ENCODE data around the gene COL13A1.

Gene COL13A1

DNA sequence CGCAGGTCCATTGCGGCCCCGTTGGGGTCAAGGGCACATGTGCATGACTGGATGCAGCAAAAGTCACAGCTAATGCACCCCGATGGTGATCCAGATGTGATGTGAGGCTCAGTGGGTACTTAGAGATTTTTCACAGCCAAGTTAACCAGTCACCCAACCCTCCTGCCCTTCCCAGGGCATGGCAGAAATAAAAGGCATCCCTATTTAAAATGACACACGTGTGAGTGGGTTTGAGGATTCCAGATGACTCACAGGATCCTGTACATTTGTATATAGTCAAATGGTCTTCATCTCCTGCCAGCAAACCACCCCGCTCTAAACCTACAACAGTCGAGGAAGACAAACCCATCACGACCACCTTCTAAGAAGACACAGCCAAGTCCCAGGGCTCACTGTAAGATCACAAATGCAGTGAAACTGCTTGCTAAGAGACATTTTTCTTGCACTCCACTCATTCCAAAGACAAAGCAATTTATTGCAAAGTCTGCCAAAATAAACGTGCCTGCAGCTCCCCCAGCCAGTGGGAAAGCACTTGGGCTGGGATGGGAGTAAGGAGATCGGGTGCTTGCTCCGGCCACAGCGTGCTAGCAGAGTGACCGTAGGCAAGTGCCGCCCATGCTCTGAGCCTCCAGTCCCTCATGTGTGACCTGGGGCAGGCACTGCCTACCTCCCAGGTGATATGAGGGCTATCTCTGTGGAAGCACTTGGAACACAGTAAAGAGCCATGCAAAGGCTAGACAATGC is 164.4 kb downstream of the COL13A1 start:
- no peak for DNase-seq (ENCODE audit: low spot score)
- ChIA-PET CTCF (interaction anchor here (0.5 kb wide), 2 partner anchors 8 to 180 kb away, joined by 3 read pairs; no protein-coding TSS in a partner anchor), POLR2A (ENCODE audit: low non-redundant PET) (no interaction called here)
- no peak overlapping the region for H3K27ac ChIP-seq
- TF ChIP-seq, protein P1, sequence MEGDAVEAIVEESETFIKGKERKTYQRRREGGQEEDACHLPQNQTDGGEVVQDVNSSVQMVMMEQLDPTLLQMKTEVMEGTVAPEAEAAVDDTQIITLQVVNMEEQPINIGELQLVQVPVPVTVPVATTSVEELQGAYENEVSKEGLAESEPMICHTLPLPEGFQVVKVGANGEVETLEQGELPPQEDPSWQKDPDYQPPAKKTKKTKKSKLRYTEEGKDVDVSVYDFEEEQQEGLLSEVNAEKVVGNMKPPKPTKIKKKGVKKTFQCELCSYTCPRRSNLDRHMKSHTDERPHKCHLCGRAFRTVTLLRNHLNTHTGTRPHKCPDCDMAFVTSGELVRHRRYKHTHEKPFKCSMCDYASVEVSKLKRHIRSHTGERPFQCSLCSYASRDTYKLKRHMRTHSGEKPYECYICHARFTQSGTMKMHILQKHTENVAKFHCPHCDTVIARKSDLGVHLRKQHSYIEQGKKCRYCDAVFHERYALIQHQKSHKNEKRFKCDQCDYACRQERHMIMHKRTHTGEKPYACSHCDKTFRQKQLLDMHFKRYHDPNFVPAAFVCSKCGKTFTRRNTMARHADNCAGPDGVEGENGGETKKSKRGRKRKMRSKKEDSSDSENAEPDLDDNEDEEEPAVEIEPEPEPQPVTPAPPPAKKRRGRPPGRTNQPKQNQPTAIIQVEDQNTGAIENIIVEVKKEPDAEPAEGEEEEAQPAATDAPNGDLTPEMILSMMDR (conservative IDR thresholded peaks at IDR 0.05; ENCODE audit: low read depth), result no peak

DNA sequence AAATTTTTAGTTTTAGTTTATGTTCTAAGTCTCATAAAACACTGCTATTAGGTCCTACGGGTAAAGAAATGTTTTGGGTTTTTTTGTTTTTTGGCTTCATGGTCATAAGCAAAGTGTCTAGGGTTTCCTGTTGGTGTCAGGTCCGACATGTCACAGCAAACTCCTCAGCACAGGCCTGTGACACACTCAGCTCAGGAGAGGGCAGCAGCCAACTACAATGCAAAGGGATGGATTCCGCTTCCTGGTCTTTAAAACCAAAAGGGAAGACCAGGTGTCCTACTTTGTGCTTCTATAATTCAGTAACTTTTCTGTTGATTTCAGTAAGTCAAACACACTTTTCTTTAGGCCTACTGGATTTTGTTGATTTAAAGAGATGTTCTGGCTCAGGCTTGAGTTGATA is 167.1 kb downstream of the COL13A1 start:
- CTCF ChIA-PET, result interaction anchor here (0.6 kb wide), 1 partner anchor 84 kb away, joined by 5 read pairs; no protein-coding TSS in a partner anchor
- DNase-seq (ENCODE audit: low spot score), result no peak
- TF ChIP-seq, protein P1 (conservative IDR thresholded peaks at IDR 0.05; ENCODE audit: low read depth), result no peak
- POLR2A ChIA-PET (ENCODE audit: low non-redundant PET), result interaction anchor here (0.6 kb wide), 1 partner anchor 96 kb away, joined by 3 read pairs; no protein-coding TSS in a partner anchor
- no peak overlapping the region for H3K27ac ChIP-seq

DNA sequence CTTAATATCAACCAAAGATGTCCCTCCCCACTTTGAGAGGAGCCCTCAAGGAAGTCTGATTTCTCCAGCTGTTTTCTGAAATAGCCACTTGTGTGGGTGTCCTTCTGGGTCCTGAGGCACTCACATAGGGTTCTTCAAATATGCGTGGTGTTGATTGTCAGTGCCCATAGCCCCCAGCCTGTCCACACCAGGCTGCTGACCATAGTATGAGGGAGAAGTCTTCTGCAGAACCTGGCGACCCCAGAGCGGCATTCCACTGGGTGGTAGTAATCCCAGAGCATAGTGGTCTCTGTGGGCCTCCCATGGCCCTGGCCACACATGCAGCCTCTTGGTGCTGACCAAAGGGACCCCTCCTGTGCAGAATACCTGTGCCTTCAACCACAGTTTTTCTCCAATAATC is 168.3 kb downstream of the COL13A1 start:
- POLR2A ChIA-PET (ENCODE audit: low non-redundant PET), result no interaction called here
- CTCF ChIA-PET, result interaction anchor here (0.6 to 1.7 kb wide), 2 partner anchors 11 to 102 kb away, joined by 3 to 5 read pairs; no protein-coding TSS in a partner anchor
- DNase-seq (ENCODE audit: low spot score), result no peak
- TF ChIP-seq, protein P1 (conservative IDR thresholded peaks at IDR 0.05; ENCODE audit: low read depth), result no peak
- H3K27ac ChIP-seq, result no peak overlapping the region

DNA sequence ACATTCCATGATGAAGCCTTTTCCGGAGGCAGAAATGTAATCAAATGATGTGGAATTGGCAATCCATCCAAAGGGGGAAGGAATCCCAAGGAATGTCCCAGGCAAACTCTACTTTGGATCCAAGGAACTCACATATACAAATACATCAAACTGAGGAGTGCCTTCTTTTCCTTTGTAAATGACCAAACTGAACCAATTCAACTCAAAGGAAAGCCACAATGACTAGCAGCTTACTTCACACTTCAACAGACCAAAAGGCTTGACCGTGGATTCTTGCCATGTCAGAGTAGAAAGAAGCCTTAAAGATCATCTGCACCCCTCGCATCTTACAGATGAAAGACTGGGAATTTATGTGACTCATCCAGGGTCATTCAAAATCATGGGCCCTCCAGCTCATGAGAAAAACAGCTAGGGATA is 171.3 kb downstream of the COL13A1 start:
- no peak for DNase-seq (ENCODE audit: low spot score)
- H3K27ac ChIP-seq, result no peak overlapping the region
- TF ChIP-seq, protein P1 (conservative IDR thresholded peaks at IDR 0.05; ENCODE audit: low read depth), result no peak
- ChIA-PET CTCF (interaction anchor here (0.6 to 2.7 kb wide), 4 partner anchors 14 to 483 kb away, joined by 3 to 9 read pairs (median 5); no protein-coding TSS in a partner anchor), POLR2A (ENCODE audit: low non-redundant PET) (no interaction called here)

DNA sequence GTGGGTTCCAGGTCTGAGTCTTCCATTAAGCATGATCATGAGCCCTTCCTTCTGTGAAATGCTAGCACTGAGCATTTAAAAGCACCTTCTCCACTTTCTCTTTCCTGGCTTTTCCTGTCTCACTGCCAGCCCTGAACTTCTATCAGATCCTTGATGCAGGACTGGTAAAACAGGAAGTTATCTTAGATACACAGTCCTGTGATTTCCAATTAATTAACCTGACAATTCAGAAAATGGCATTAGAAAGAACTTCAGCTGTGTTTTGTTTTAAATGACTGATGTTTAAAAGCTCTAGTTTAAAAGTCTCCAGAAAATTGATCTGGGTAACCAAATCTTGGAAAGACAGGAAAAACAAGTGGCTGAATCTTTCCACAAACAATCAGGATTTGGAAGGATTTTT is 172.0 kb downstream of the COL13A1 start:
- CTCF ChIA-PET, result interaction anchor here (0.6 to 2.7 kb wide), 2 partner anchors 15 to 482 kb away, joined by 3 to 9 read pairs; no protein-coding TSS in a partner anchor
- H3K27ac ChIP-seq, result no peak overlapping the region
- POLR2A ChIA-PET (ENCODE audit: low non-redundant PET), result no interaction called here
- no peak for DNase-seq (ENCODE audit: low spot score)
- TF ChIP-seq, protein P1 (conservative IDR thresholded peaks at IDR 0.05; ENCODE audit: low read depth), result no peak

DNA sequence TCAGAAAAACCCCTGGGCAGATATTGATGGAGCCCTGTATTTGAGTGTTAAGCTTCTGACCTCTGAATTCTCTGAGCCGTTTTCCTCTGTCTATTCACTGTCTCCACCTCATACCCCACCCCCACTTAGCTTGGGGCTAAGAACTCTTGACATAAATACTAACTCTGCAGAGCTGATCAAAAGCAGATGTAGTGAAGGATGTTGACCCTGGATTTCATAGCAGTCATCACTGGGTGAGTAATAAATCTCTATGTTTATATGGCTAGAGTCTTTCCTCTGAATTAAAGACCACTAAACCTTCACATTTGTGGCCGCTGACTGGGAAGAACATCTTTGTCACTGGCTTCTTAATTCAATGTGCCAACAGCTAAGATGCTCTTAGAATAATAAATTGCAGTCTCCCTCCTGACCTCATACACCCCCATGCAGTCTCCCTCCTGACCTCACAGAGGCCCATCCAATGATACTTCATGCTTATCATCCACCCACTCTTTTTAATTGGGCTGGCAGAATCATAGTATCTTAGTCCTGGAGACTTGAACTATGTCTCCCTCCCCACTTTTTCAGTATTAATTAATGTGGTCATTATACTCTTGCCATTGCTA is 172.9 kb downstream of the COL13A1 start:
- ChIA-PET CTCF (interaction anchor here (1.0 to 2.7 kb wide), 3 partner anchors 16 to 142 kb away, joined by 3 to 9 read pairs (median 4); no protein-coding TSS in a partner anchor), POLR2A (ENCODE audit: low non-redundant PET) (no interaction called here)
- TF ChIP-seq, protein P1 (conservative IDR thresholded peaks at IDR 0.05; ENCODE audit: low read depth), result no peak
- no peak overlapping the region for H3K27ac ChIP-seq
- no peak for DNase-seq (ENCODE audit: low spot score)
